ENCODE measurements around the gene ITGAD.

The ITGAD gene

GRCh38 chr16:31458844-31459686 lies 65.9 kb downstream of the ITGAD start, which contains the start of gene ARMC5:
Gene ARMC5, plus strand, starts transcription at chr16:31459501. Its CDS starts 24 bp downstream, at chr16:31459525.
- in situ Hi-C loops (cut with MboI; ENCODE audit: low sequenced_read_pairs) = no loop called here

DNA sequence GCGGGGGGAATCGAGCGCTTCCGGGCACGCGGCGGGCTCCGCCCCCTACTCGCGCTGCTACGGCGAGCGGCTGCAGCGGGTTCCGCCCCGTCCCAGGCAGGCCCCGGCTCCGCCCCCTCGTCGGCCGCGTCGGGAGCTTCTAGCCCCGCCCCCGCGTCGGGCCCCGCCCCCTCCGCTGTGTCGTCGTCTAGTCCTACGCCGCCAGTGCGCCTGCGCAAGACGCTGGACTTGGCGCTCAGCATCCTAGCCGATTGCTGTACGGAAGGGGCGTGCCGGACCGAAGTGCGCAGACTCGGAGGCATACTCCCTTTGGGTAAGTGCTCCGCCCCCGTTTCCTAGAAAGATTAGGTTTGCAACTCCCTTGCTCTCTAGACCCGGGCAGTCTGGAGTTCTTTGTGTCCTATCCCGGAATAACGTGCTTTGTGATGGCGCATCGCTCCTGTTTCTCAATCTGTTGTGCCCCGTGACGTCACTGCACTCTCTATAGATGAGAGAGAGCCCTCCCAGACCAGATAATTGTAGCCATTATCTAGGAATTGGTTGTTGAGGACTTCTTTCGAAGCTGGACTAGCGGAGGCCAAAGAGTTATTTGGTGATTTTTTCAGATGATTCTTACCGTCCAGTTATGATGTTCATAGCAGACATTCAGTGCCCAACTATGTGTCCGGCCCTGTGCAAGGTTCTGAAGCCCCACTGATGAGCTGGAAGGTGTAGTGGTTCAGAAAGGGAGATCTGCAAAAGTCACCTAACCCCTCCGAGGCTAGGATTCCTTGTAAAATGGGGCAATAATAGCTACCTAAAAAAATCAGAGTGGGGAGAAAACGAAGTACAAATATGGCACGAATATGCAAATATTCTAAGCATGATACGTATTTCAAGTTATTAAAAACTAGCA lies 66.8 kb downstream of the ITGAD start:
- in situ Hi-C loops (cut with MboI; ENCODE audit: low sequenced_read_pairs) = no loop called here

DNA sequence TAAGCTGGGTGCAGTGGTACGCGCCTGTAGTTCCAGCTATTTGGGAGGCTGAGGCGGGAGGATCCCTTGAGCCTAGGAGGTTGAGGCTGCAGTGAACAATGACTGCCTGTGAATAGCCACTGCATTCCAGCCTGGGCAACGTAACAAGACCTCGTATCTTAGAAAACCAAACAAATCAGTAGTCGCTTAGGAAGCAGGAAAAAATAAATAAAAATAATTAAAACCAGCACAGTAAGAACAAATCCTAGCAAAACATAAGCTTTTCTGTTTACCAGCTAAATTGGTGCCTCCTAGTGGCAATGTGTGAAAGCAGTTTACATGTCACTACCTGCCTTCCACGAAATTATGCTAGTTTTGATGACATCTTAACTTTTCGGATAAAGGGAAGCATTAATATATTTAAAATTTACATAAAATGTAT lies 67.5 kb downstream of the ITGAD start:
- in situ Hi-C loops (cut with MboI; ENCODE audit: low sequenced_read_pairs) = no loop called here

GRCh38 chr16:31461201-31461920 lies 68.2 kb downstream of the ITGAD start:
- in situ Hi-C loops (cut with MboI; ENCODE audit: low sequenced_read_pairs) = no loop called here

DNA sequence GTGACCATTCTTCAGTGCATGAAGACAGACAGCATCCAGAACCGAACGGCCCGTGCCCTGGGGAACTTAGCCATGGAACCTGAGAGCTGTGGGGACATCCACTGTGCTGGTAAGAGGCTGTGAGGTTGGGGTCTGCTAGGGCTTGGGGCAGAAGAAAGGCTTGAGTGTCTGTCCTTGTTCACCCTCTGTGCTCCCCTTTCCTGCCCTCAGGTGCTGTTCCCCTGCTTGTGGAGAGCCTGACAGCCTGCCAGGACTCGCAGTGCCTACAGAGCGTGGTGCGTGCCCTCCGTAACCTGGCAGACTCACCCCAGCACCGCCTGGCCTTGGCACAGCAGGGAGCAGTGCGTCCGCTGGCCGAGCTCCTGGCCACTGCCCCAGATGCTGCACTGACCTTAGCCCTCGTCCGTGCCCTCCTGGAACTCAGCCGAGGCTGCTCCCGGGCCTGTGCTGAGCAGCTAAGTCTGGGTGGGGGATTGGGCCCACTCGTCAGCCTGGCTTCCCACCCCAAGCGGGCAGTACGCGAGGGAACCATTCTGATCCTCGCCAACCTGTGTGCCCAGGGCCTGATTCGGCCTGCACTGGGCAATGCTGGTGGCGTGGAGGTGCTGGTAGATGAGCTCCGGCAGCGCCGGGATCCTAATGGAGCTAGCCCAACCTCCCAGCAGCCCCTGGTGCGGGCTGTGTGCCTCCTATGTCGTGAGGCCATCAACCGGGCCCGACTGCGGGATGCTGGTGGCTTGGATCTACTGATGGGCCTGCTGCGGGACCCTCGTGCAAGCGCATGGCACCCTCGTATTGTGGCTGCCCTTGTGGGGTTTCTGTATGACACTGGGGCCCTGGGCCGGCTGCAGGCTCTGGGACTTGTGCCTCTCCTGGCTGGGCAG lies 69.0 kb downstream of the ITGAD start:
- in situ Hi-C loops (cut with MboI; ENCODE audit: low sequenced_read_pairs) = no loop called here

DNA sequence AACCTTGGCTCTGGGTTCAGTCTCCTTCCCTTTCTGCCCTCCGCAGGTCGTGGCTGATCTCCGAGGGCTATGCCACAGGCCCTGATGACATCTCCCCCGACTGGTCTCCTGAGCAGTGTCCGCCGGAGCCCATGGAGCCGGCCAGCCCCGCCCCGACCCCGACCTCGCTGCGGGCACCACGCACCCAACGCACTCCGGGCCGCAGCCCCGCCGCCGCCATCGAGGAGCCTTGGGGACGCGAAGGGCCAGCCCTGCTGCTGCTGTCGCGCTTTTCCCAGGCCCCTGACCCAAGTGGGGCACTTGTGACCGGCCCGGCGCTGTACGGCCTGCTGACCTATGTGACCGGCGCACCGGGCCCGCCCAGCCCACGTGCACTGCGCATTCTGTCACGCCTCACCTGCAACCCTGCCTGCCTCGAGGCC lies 71.2 kb downstream of the ITGAD start:
- in situ Hi-C loops (cut with MboI; ENCODE audit: low sequenced_read_pairs) = no loop called here

GRCh38 chr16:31464781-31465260 lies 71.7 kb downstream of the ITGAD start:
- in situ Hi-C loops (cut with MboI; ENCODE audit: low sequenced_read_pairs) = no loop called here

- in situ Hi-C loops (cut with MboI; ENCODE audit: low sequenced_read_pairs) = no loop called here
Measured at GRCh38 chr16:31465788-31466370, 72.7 kb downstream of the ITGAD start.

DNA sequence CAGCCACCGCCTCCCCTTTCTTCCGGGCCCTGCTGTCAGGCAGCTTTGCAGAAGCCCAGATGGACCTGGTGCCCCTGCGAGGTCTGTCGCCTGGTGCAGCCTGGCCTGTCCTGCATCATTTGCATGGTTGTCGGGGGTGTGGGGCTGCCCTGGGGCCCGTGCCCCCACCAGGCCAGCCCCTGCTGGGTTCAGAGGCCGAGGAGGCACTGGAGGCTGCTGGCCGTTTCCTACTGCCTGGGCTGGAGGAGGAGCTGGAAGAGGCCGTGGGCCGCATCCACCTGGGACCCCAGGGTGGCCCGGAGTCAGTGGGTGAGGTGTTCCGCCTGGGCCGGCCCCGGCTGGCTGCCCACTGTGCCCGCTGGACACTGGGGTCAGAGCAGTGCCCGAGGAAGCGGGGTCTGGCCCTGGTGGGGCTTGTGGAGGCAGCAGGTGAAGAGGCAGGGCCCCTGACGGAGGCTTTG lies 73.3 kb downstream of the ITGAD start:
- in situ Hi-C loops (cut with MboI; ENCODE audit: low sequenced_read_pairs) = no loop called here

GRCh38 chr16:31467151-31467773 lies 74.1 kb downstream of the ITGAD start:
- in situ Hi-C loops (cut with MboI; ENCODE audit: low sequenced_read_pairs) = no loop called here

GRCh38 chr16:31467858-31468257 lies 74.7 kb downstream of the ITGAD start:
- in situ Hi-C loops (cut with MboI; ENCODE audit: low sequenced_read_pairs) = no loop called here

- in situ Hi-C loops (cut with MboI; ENCODE audit: low sequenced_read_pairs) = no loop called here
Measured at GRCh38 chr16:31470615-31471014, 77.5 kb downstream of the ITGAD start.

DNA sequence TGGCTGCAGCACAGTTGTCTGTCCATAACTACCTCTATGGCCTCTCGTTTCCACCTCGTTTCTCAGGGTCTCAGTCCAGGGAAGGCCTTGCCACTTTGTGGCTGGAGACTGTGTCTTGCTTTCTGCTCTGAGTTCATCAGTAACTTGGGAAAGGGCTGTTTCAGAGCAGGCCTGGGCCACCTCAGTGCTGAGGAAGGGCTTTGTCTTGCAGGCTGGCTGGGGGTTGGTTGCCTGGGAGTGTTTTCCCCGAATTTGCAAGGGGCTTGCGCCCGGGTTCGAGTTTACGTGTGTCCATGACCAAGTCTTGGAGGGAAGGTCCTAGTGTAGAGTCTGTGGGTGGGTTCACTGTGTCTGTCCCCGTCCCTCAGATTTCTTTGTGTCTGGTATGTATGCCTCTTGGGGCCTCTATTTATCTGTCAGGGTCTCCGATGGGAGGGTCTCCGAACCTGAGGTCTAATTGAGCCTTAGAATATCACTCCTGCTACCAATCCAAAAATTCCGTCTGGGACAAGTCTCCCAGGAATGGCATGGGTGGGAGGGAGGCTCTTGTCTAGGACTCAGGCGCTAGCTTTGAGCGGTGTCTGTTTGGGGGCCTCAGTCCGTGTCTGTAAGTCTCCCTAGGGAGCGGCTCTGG lies 78.2 kb downstream of the ITGAD start:
- in situ Hi-C loops (cut with MboI; ENCODE audit: low sequenced_read_pairs) = no loop called here

DNA sequence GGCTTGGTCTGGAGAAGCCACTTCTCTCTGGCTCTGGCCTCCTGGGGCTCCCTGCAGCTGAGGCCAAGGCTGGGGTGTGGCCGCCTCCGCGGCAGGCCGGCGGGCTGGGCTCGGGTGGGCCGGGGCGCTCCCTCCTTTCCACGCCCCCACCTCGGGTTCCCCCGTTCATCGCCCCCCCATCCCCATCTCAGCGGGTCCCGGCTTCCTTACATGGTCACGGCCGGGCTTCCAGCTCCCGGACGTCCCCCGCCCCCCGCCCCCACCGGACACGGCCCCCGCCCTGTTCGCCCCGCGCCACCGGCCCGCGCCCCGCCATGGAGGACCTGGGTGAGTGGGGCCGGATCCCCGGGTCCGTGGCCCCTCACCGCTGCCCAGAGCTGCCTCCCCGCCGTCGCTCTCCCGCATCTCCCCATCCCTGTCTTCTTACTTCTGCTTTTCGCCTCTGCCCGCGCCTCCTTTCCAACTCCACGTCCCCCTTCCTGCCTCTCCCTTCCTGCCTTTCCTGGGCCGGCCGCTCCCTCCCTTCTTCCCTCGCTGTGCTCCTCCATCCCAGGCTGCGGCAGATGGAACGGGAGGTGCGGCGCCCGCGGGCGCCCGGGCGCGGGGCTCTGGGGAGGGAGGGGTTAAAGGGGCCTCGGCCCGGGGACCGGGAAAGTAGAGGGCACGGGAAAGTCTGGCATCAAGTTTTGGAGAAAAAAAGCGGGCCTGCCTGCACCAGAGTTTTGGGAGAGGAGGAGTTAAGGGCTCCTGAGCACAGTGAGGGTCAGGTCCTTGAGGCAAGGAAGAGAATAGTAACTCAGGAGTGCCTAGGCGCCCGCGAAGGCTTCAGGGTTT lies 79.0 kb downstream of the ITGAD start, which contains the start of gene TGFB1I1:
TGFB1I1 (plus strand) TSS at position 278 of the 834 bp plus-strand sequence; CDS start at position 315, 37 bp downstream.
- in situ Hi-C loops (cut with MboI; ENCODE audit: low sequenced_read_pairs) = no loop called here

DNA sequence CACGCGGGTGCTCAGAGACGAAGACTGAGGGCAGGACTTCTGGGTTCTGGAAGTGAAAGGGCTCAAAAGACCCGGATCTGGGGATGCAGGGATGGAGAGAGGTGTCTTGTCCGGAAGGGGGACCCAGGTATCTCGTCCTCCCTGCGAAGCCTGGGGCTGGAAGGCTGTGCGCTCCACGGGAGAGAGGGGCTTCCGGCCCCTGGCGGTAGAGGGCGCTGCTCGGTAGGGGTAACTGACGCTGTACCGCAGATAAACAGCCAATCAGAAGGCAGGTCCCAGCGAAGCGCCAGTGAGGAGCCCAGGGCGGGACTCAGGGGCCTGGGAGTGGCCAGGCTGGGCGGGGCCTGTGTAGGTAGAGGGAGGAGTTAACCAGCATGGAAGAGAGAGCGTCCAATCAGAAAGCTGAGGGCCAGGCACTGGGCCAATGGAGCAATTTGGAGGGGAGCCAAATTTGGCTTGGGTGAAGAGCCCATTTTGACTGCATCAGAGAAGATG lies 79.6 kb downstream of the ITGAD start:
- in situ Hi-C loops (cut with MboI; ENCODE audit: low sequenced_read_pairs) = no loop called here

DNA sequence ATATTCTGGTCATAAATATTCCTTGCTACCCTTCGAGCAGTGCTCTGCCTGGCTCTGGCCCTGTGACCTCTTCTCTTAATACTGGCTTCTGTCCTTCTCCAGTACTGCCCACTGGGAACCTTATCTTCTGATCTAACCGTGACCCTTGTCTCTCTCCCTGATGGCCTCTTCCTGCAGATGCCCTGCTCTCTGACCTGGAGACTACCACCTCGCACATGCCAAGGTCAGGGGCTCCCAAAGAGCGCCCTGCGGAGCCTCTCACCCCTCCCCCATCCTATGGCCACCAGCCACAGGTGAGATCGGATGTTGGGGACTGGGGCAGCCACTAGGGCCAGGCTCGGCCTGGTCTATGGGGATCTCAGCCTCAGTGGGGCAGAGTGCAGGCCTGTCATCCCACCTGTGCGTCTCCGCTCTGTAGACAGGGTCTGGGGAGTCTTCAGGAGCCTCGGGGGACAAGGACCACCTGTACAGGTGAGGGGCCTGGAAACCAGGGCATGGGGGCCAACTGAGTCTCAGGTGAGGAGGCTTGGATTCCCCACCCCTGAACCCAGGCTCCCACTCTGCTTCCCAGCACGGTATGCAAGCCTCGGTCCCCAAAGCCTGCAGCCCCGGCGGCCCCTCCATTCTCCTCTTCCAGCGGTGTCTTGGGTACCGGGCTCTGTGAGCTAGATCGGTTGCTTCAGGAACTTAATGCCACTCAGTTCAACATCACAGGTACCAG lies 80.3 kb downstream of the ITGAD start:
- in situ Hi-C loops (cut with MboI; ENCODE audit: low sequenced_read_pairs) = no loop called here

All from hTERT RPE-1 (cell line).